Activated T-cell treated with anti-CD3 and anti-CD28 coated beads for 24 hours (primary cell): ENCODE results near the gene ATOH1.

Source experiments
- DNase-seq: peaks from one replicate; pipeline ENCODE4 v3.0.0-alpha.2; 2020; ENCODE audit warnings: low read depth

ATOH1 gene, protein sequence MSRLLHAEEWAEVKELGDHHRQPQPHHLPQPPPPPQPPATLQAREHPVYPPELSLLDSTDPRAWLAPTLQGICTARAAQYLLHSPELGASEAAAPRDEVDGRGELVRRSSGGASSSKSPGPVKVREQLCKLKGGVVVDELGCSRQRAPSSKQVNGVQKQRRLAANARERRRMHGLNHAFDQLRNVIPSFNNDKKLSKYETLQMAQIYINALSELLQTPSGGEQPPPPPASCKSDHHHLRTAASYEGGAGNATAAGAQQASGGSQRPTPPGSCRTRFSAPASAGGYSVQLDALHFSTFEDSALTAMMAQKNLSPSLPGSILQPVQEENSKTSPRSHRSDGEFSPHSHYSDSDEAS

GRCh38 chr4:93828332-93828994 lies at the start of gene ATOH1:
Gene ATOH1, plus strand, starts transcription at chr4:93828753. Its CDS starts 174 bp downstream, at chr4:93828927.
- DNase-seq = no peak

GRCh38 chr4:93779228-93779627 lies 49.3 kb upstream of the ATOH1 start:
- DNase-seq = no peak

DNA sequence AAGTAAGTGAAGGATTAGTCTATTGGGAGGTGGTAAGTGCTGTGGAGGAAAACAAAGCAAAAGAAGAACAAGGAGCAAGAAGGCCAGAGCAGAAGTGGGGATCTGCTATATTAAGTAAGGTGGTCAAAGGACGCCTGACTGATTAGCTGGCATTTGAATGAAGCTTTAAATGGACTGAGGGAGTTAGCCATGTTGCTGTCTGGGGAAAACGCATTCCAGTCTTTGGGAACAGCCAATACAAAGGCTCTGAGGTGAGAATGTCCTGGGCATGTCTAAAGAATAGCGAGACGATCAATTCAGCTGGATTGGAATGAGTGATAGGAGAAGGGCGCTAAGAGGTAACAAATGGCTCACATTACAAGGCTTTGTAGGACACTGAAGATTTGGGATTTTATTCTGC lies 48.5 kb upstream of the ATOH1 start:
- no peak for DNase-seq

GRCh38 chr4:93781198-93781597 lies 47.4 kb upstream of the ATOH1 start:
- DNase-seq = no peak

DNA sequence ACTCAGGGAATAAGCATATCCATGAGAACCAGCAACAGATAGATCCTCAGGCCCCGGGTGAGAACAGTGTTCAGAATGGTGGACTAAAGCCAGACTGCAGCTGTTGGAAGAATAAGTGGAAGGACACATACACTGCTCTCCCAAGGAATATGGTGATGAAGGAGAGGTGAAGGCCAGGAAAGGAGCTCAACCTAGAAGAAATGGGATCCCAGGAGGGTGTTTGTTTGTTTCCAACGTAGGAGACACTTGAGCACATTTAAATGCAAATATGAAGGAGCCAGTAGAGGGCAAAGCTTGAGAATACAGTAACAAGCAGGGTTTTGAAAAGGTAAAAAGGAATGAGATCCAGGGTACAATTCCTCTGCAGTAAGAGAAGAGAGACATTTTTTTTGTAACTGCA lies 42.4 kb upstream of the ATOH1 start:
- no peak for DNase-seq

DNA sequence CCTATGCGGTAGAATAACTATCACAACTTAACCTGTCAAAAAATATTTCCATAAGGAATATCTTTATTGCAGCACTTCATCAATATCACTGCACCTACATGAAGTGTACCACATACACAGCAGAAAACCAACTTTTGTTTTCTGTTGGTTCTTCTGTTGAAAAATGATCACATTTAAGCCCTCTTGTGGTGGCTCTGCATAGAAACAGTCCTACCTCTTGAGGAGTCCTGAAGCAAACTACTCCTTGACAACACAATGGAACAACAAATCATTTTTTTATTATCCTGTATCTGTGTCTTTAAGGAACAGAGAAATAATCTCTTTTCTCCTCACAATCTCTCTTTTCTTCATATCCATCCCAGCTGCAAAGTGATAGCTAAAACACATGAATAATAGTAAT lies 39.8 kb upstream of the ATOH1 start:
- DNase-seq = no peak

GRCh38 chr4:93791570-93792195 lies 36.9 kb upstream of the ATOH1 start:
- DNase-seq = no peak

DNA sequence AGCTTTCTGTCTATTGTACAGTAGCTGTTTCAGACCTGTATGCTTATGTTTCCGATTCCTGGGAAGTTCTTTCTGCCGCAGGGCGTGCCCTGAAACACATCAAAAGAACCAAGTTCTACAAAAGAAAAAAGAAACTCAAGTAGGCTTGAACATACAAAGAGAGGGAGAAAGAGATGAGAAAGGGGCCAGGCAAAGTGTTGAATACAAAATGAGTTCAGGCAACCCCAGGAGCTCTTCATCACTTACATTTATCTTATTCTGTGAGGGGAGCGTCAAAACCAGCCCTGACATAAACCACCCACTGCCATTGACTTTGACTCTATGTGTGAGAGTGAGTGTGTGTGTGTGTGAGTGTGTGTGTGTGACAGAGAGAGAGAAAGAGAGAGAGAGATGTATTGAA lies 26.5 kb upstream of the ATOH1 start:
- no peak for DNase-seq

DNA sequence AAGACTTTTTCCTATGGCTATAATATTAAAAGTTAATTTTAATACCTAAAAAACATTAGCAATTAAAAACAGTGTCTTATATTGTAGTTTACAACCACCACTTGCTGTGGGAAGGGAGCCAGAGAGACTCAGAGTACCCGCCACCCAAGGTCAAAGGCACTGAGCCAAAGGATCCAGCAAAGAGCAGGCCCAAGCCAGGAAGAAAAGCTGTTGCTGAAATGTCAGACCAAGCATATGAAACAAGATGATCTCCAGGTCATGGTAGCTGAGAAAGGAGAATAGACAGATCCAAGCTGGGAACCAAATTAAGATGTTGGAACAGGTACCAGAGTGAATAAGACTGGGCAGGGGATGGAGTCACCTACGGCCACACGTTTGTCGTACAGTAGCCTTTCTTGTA lies 18.8 kb upstream of the ATOH1 start:
- no peak for DNase-seq

GRCh38 chr4:93810340-93810992 lies 18.1 kb upstream of the ATOH1 start:
- DNase-seq = no peak

DNA sequence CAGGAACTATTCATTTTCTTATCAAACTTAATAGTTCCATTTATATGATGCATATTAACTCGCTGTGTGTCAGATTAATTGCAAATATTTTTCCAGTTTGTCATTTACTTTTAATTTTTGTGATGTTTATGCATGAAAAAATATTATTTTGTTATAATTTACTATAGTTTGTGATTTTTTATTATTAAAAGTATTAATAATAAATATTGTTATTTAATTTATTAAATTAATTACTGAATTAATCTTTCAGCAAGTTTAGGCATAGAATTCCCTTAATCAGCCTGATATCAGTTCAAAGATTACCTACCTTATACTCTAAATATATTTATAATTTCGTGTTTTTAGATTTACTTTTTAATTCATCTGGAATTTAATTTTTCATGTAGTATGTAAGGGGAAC lies 15.5 kb upstream of the ATOH1 start:
- DNase-seq = no peak

- DNase-seq = no peak
Observed at GRCh38 chr4:93814141-93814540, 14.4 kb upstream of the ATOH1 start.

DNA sequence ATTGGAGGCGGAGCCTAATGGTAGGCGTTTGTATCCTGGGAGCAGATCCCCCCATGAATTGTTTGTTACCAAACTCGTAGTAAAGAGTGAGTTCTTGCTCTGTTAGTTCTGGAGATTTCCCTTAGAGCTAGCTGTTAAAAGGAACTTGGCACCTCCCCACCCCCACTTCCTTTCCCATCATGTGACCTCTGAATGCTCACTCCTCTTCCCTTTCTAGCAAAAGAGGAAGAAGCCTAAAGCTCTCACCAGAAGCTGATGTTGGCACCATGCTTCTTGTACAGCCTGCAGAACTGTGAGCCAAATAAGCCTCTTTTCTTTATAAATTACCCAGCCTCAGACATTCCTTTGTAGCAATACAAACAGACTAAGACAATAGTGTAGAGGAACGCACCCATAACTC lies 13.8 kb upstream of the ATOH1 start:
- no peak for DNase-seq

DNA sequence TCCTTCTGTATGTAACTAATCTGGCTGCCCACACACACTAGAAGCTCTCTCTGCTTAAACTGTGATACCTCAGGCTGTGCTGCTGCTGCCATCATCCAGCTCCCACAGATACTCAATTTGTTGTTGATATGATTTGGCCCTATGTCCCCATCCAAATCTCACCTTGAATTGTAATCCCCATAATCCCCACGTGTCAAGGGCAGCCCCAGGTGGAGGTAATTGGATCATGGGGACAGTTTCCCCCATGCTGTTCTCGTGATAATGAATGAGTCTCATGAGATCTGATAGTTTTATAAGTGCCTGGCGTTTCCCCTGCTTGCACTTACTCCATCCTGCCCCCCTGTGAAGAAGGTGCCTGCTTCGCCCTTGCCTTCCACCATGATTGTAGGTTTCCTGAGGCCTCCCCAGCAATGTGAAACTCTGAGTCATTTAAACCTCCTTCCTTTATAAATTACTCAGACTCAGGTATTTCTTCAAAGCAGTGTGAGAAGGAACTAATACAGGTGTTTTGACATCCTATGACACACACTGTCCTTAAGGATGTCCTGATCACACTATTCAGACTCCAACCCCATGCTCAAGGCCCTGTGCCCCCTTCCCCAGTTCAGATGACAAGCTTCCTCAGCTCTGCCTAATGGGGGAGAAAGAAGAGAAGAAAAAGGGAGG lies 2.9 kb upstream of the ATOH1 start:
- DNase-seq = no peak

DNA sequence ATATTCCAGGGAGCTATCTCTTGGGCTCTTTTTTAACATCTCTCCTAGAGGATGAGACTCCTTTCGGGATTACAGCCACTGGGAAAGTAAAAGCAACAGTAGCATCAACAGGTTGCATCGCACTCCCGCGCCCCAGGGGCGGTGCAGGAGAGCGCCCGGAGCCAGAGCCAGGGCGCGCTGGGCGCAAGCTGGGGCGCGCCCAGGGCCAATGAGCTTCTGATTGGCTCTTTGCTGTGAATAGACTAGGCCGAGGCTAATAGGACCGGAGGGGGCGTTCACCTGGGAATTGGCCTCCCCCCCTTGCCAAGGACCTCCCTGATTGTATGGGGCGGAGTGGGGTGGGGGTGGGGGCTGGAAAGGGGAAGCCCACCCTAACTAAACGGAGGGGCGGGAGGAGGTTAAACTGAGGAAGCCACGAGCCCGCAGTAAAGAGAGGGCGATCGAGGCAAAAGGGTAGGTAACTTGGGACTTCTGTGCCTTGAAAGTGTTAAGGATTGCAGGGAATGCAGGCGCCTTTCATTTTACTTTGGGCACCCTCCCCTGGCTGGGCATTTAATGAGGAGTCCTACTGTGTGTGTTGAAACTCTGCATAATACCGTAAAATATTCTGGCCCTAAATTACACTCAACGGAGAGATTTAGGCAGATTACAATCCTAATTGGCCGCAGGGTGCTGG lies 1.1 kb upstream of the ATOH1 start:
- no peak for DNase-seq

- no peak for DNase-seq
Observed at GRCh38 chr4:93828995-93829819, 654 bp downstream of the ATOH1 start.

- no peak for DNase-seq
Observed at GRCh38 chr4:93829820-93830687, 1.5 kb downstream of the ATOH1 start.

- DNase-seq = no peak
Observed at GRCh38 chr4:93831716-93832496, 3.4 kb downstream of the ATOH1 start.
